Esophagus muscularis mucosa (tissue), 3 donors: ENCODE results near the gene PRR18.

ENCODE experiments used
- POLR2A ChIP-seq: fragments of 450-650 bp; IDR thresholded peaks from one replicate; pipeline ENCODE4 v1.6.1; 2017; ENCODE audit warnings: antibody characterized with exemption, moderate library complexity, mild to moderate bottlenecking, low read depth
- TF ChIP-seq, protein P1 (sequence below), 3 experiments: fragments of 200-600 bp in 2 of 3; fragments of 450-650 bp in 1 of 3; sonication (generic) in 2 of 3; IDR thresholded peaks; one replicate each; pipeline ENCODE4 v1.5.1; 2017 to 2019; ENCODE audit warnings: antibody characterized with exemption in 3 of 3, mild to moderate bottlenecking in 2 of 3, moderate library complexity in 1 of 3

DNA sequence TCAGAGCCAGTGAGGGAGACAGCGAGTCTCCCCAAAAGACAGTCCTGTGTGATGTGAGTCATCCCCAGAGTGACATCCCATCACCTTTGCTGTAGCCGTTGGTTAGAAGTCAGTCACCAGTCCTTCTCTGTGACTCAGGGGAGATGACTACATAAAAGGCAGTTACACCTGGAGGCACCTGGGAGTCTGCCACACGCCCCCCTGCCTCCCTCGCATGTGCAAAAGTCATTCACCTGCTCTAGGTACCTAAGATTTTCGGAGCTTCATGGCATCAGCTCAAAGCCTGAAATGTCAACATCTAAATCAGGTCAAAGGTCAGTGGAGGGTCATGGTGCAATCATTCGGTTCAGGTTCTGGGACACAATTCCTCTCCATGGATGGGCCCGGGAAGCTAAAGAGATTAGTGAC, 50.3 kb downstream of the PRR18 start:
- TF ChIP-seq, protein P1, sequence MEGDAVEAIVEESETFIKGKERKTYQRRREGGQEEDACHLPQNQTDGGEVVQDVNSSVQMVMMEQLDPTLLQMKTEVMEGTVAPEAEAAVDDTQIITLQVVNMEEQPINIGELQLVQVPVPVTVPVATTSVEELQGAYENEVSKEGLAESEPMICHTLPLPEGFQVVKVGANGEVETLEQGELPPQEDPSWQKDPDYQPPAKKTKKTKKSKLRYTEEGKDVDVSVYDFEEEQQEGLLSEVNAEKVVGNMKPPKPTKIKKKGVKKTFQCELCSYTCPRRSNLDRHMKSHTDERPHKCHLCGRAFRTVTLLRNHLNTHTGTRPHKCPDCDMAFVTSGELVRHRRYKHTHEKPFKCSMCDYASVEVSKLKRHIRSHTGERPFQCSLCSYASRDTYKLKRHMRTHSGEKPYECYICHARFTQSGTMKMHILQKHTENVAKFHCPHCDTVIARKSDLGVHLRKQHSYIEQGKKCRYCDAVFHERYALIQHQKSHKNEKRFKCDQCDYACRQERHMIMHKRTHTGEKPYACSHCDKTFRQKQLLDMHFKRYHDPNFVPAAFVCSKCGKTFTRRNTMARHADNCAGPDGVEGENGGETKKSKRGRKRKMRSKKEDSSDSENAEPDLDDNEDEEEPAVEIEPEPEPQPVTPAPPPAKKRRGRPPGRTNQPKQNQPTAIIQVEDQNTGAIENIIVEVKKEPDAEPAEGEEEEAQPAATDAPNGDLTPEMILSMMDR (IDR thresholded peaks at IDR 0.05): no peak
- no peak for TF ChIP-seq POLR2A
